WTC11 (cell line): ENCODE results near the gene CNGA2. TPM values are rescaled to one million over a fixed set of nuclear protein-coding genes. Genes with fewer than 3 reads are reported as not detected.

Source experiments
- ATAC-seq: fragments of 200-7000 bp; cut with Tn5 transposase; 2 replicates; pipeline ENCODE4 v1.10.0; 2021; ENCODE audit warnings: mild to moderate bottlenecking, moderate library complexity
- CTCF ChIA-PET: fragments of 300-600 bp; sonication (Branson Sonifier 250); formaldehyde crosslinking; loops from one replicate; lab custom pipeline; 2021; ENCODE audit warnings: antibody characterized with exemption; lab: Charles Lee
- POLR2A ChIA-PET: fragments of 350-600 bp; sonication (Branson Sonifier 250); formaldehyde crosslinking; loops from one replicate; lab custom pipeline; 2021; ENCODE audit warnings: antibody characterized with exemption; lab: Charles Lee
- DNase-seq: peaks from one replicate; pipeline ENCODE4 v3.0.0; 2021; ENCODE audit warnings: low spot score
- H3K27ac Mint-ChIP-seq: 2 replicates; pipeline ENCODE4 v1.8.0; 2021; ENCODE audit warnings: mixed read lengths
- H3K27me3 Mint-ChIP-seq: 2 replicates; pipeline ENCODE4 v1.8.0; 2021; ENCODE audit warnings: low read depth, mild to moderate bottlenecking, moderate library complexity, mixed read lengths
- H3K36me3 Mint-ChIP-seq: 2 replicates; pipeline ENCODE4 v1.8.0; 2021; ENCODE audit warnings: mixed read lengths
- H3K4me1 Mint-ChIP-seq: 2 replicates; pipeline ENCODE4 v1.8.0; 2022; ENCODE audit warnings: mixed read lengths
- H3K4me3 Mint-ChIP-seq: 2 replicates; pipeline ENCODE4 v1.8.0; 2021; ENCODE audit warnings: mild to moderate bottlenecking, moderate library complexity, mixed read lengths
- H3K9me3 Mint-ChIP-seq: 2 replicates; pipeline ENCODE4 v1.8.0; 2021; ENCODE audit warnings: mixed read lengths
- CTCF ChIP-seq: fragments of 200-600 bp; IDR thresholded peaks from 2 replicates; pipeline ENCODE4 v1.8.0; 2022; ENCODE audit warnings: antibody characterized with exemption
- E2F4 ChIP-seq: sonication (generic); formaldehyde crosslinking; IDR thresholded peaks from 2 replicates; pipeline ENCODE4 v1.8.1; 2022; ENCODE audit warnings: low read depth, mild to moderate bottlenecking, moderate library complexity, missing genetic modification reagents, borderline replicate concordance
- ETV6 ChIP-seq: sonication (generic); formaldehyde crosslinking; IDR thresholded peaks from 2 replicates; pipeline ENCODE4 v1.8.1; 2022; ENCODE audit warnings: mild to moderate bottlenecking, missing genetic modification reagents
- FOXP4 ChIP-seq: sonication (generic); formaldehyde crosslinking; IDR thresholded peaks from 2 replicates; pipeline ENCODE4 v1.8.0; 2022; ENCODE audit warnings: mild to moderate bottlenecking, missing genetic modification reagents
- GRHL2 ChIP-seq: fragments of 250-450 bp; sonication (Bioruptor Pico); IDR thresholded peaks from 2 replicates; pipeline ENCODE4 v1.8.0; 2022; ENCODE audit warnings: mild to moderate bottlenecking, moderate library complexity; ENCODE audit not compliant: insufficient replicate concordance, severe bottlenecking
- HMGA2 ChIP-seq: fragments of 250-450 bp; sonication (Bioruptor Pico); IDR thresholded peaks from 2 replicates; pipeline ENCODE4 v1.4.0; 2021; ENCODE audit warnings: mild to moderate bottlenecking, moderate library complexity
- KAT7 ChIP-seq: sonication (generic); formaldehyde crosslinking; IDR thresholded peaks from 2 replicates; pipeline ENCODE4 v1.8.1; 2023; ENCODE audit warnings: missing genetic modification reagents, mild to moderate bottlenecking, borderline replicate concordance
- NFATC4 ChIP-seq: fragments of 250-450 bp; sonication (Bioruptor Pico); IDR thresholded peaks from 2 replicates; pipeline ENCODE4 v1.9.0; 2021; ENCODE audit warnings: mild to moderate bottlenecking
- NR1H2 ChIP-seq: sonication (generic); formaldehyde crosslinking; IDR thresholded peaks from 2 replicates; pipeline ENCODE4 v1.9.0; 2021; ENCODE audit warnings: mild to moderate bottlenecking, moderate library complexity, missing genetic modification reagents
- NR2C2 ChIP-seq: sonication (generic); formaldehyde crosslinking; IDR thresholded peaks from 2 replicates; pipeline ENCODE4 v1.8.0; 2022; ENCODE audit warnings: mild to moderate bottlenecking, missing genetic modification reagents
- RELA ChIP-seq: sonication (generic); formaldehyde crosslinking; IDR thresholded peaks from 2 replicates; pipeline ENCODE4 v1.8.1; 2022; ENCODE audit warnings: missing genetic modification reagents, mild to moderate bottlenecking, borderline replicate concordance
- RORB ChIP-seq: fragments of 250-450 bp; sonication (Bioruptor Pico); IDR thresholded peaks from 2 replicates; pipeline ENCODE4 v1.9.0; 2021; ENCODE audit warnings: mild to moderate bottlenecking
- TCF7 ChIP-seq: sonication (generic); formaldehyde crosslinking; IDR thresholded peaks from 2 replicates; pipeline ENCODE4 v1.8.0; 2022; ENCODE audit warnings: mild to moderate bottlenecking, low read depth, missing genetic modification reagents, moderate library complexity
- ZNF121 ChIP-seq: sonication (generic); formaldehyde crosslinking; IDR thresholded peaks from 2 replicates; pipeline ENCODE4 v1.8.0; 2023; ENCODE audit warnings: missing genetic modification reagents
- ZNF423 ChIP-seq: fragments of 250-450 bp; sonication (Bioruptor Pico); IDR thresholded peaks from 2 replicates; pipeline ENCODE4 v2.1.2; 2022; ENCODE audit warnings: mild to moderate bottlenecking, moderate library complexity
- ZNF425 ChIP-seq: fragments of 250-450 bp; sonication (Bioruptor Pico); conservative IDR thresholded peaks from 2 replicates; pipeline ENCODE4 v1.9.0; 2021; ENCODE audit warnings: mild to moderate bottlenecking
- total RNA-seq: library from RNA; stranded (reverse); gene quantifications from 3 replicates; pipeline ENCODE4 v1.2.3, GENCODE V29; 2021
- TF ChIP-seq, protein P1 (sequence below): sonication (generic); formaldehyde crosslinking; IDR thresholded peaks from 2 replicates; pipeline ENCODE4 v1.8.1; 2023; ENCODE audit warnings: mild to moderate bottlenecking, missing genetic modification reagents, moderate library complexity
- TF ChIP-seq, protein P2 (sequence below): sonication (generic); formaldehyde crosslinking; IDR thresholded peaks from 2 replicates; pipeline ENCODE4 v1.8.0; 2023; ENCODE audit warnings: missing genetic modification reagents, mild to moderate bottlenecking, borderline replicate concordance

The CNGA2 gene
- total RNA-seq, 1 experiment from 2014 or later: not detected

DNA sequence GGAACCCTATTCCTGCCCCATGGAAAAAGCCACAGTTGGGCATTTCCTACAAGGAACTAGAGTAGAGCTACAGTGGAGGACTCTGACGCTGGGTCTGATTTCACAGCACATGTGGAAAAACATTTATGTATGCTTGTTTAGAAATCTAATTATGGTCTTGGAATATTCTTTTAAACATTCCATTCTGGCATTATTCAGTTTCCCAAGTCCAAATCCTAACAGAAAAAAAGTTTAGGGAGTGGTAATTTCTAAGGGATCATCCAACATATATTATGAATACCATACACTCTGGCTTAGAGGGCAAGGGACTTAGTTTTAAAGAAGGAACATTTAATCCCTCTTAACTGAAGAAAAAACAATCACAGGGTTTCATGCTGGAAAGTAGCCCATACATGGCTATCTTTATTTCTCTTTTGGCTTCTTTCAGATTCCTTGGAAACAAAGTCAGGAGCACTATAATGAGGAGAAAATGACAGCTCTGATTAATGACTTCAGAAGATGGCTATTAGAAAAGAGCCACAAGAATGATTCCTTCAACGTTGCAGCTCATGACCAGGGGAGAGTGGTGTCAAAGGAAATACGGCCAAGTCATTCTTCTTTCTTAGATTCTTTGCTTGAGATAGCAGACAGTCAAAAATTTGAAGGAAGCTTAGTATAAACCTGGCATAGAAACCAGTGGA lies 56.1 kb downstream of the CNGA2 start:
- ChIA-PET POLR2A (no interaction called here), CTCF (no interaction called here)
- TF ChIP-seq HMGA2 (CRISPR knock-in tag) (no peak), ZNF121 (CRISPR knock-in tag) (no peak), NR2C2 (no peak), RELA (no peak), ZNF423 (no peak), E2F4 (CRISPR knock-in tag) (no peak), FOXP4 (CRISPR knock-in tag) (no peak), NFATC4 (CRISPR knock-in tag) (no peak), KAT7 (CRISPR knock-in tag) (no peak), ETV6 (CRISPR knock-in tag) (no peak), GRHL2 (CRISPR knock-in tag) (no peak), RORB (CRISPR knock-in tag) (no peak), TCF7 (no peak), NR1H2 (CRISPR knock-in tag) (no peak), ZNF425 (CRISPR knock-in tag) (no peak), CTCF (no peak)
- TF ChIP-seq, protein P1, sequence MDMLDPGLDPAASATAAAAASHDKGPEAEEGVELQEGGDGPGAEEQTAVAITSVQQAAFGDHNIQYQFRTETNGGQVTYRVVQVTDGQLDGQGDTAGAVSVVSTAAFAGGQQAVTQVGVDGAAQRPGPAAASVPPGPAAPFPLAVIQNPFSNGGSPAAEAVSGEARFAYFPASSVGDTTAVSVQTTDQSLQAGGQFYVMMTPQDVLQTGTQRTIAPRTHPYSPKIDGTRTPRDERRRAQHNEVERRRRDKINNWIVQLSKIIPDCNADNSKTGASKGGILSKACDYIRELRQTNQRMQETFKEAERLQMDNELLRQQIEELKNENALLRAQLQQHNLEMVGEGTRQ: no peak
- TF ChIP-seq, protein P2, sequence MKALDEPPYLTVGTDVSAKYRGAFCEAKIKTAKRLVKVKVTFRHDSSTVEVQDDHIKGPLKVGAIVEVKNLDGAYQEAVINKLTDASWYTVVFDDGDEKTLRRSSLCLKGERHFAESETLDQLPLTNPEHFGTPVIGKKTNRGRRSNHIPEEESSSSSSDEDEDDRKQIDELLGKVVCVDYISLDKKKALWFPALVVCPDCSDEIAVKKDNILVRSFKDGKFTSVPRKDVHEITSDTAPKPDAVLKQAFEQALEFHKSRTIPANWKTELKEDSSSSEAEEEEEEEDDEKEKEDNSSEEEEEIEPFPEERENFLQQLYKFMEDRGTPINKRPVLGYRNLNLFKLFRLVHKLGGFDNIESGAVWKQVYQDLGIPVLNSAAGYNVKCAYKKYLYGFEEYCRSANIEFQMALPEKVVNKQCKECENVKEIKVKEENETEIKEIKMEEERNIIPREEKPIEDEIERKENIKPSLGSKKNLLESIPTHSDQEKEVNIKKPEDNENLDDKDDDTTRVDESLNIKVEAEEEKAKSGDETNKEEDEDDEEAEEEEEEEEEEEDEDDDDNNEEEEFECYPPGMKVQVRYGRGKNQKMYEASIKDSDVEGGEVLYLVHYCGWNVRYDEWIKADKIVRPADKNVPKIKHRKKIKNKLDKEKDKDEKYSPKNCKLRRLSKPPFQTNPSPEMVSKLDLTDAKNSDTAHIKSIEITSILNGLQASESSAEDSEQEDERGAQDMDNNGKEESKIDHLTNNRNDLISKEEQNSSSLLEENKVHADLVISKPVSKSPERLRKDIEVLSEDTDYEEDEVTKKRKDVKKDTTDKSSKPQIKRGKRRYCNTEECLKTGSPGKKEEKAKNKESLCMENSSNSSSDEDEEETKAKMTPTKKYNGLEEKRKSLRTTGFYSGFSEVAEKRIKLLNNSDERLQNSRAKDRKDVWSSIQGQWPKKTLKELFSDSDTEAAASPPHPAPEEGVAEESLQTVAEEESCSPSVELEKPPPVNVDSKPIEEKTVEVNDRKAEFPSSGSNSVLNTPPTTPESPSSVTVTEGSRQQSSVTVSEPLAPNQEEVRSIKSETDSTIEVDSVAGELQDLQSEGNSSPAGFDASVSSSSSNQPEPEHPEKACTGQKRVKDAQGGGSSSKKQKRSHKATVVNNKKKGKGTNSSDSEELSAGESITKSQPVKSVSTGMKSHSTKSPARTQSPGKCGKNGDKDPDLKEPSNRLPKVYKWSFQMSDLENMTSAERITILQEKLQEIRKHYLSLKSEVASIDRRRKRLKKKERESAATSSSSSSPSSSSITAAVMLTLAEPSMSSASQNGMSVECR (CRISPR knock-in tag): no peak
- H3K4me1 Mint-ChIP-seq: no peaks in the 10 kb centered on the region
- DNase-seq (no peak), ATAC-seq (no peak)
- no peaks in the 10 kb centered on the region for H3K27me3 Mint-ChIP-seq
- no peaks in the 10 kb centered on the region for H3K36me3 Mint-ChIP-seq
- no peak overlapping the region for H3K27ac Mint-ChIP-seq
- H3K9me3 Mint-ChIP-seq: no peaks in the 10 kb centered on the region
- no peak overlapping the region for H3K4me3 Mint-ChIP-seq
